Measurements from ENCODE around the gene CAPNS2.

DNA sequence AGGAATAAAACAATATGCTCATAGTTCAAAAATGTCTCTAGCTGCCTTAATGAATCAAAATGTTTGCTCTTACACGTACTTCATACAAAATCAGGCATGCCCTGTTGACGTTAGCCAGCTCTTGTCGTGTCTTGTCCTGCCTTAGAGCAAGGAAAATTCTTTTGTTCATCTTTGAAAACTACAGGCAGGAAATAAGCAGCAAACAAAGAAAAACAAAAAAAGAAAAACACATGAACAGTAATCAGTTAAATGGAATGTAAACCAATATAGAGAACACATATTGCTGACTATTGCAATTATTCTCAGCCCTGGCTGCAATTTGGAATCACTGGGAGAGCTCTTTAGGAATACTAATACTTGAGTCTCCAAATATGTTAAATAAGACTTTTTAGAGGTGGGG is 1.7 kb downstream of the CAPNS2 start:
- TF ChIP-seq CTCF (IDR thresholded peaks at IDR 0.05) (no peak), POLR2A (IDR thresholded peaks at IDR 0.05) (no peak)
